ENCODE data around the gene STK17B. TPM values are rescaled to one million over a fixed set of nuclear protein-coding genes. Genes with fewer than 3 reads are reported as not detected.

The STK17B gene
- total RNA-seq, 1 donor from 2014 or later, result 42.6 TPM

GRCh38 chr2:196186266-196186980 lies 15.0 kb upstream of the STK17B start:
- DNase-seq (ENCODE audit: low read depth) (no peak), FAIRE-seq (no peak)
- Histone ChIP-seq H4K20me1 (ENCODE audit: insufficient read depth, low read length) (no peaks in the 10 kb centered on the region), H3K36me3 (ENCODE audit: insufficient read depth, low read length) (no peaks in the 10 kb centered on the region), H3K4me2 (ENCODE audit: low read length) (no peak overlapping the region), H3K27ac (ENCODE audit: low read depth, low read length) (no peak overlapping the region), H3K4me3 (ENCODE audit: insufficient read depth, low read depth, low read length) (no peak overlapping the region), H2AFZ (ENCODE audit: low read depth, low read length) (no peak overlapping the region), H3K27me3 (ENCODE audit: insufficient read depth, low read length) (no peaks in the 10 kb centered on the region), H3K4me1 (ENCODE audit: insufficient read depth, low read length) (no peaks in the 10 kb centered on the region), H3K9ac (ENCODE audit: low read length) (no peak overlapping the region), H3K79me2 (ENCODE audit: insufficient read depth, low read length) (no peaks in the 10 kb centered on the region), H3K9me3 (ENCODE audit: insufficient read depth, low read depth, low read length) (no peaks in the 10 kb centered on the region)
- Mint-ChIP-seq H3K27me3 (ENCODE audit: low read depth, unreplicated experiment) (no peaks in the 10 kb centered on the region), H3K4me3 (ENCODE audit: unreplicated experiment) (no peak overlapping the region), H3K27ac (ENCODE audit: unreplicated experiment) (no peak overlapping the region), H3K36me3 (ENCODE audit: low read depth, unreplicated experiment) (no peaks in the 10 kb centered on the region), H3K9me3 (ENCODE audit: unreplicated experiment) (no peaks in the 10 kb centered on the region), H3K4me1 (ENCODE audit: low read depth, unreplicated experiment) (peaks cover 4% of the 10 kb centered on the region)
- TF ChIP-seq, protein P1, sequence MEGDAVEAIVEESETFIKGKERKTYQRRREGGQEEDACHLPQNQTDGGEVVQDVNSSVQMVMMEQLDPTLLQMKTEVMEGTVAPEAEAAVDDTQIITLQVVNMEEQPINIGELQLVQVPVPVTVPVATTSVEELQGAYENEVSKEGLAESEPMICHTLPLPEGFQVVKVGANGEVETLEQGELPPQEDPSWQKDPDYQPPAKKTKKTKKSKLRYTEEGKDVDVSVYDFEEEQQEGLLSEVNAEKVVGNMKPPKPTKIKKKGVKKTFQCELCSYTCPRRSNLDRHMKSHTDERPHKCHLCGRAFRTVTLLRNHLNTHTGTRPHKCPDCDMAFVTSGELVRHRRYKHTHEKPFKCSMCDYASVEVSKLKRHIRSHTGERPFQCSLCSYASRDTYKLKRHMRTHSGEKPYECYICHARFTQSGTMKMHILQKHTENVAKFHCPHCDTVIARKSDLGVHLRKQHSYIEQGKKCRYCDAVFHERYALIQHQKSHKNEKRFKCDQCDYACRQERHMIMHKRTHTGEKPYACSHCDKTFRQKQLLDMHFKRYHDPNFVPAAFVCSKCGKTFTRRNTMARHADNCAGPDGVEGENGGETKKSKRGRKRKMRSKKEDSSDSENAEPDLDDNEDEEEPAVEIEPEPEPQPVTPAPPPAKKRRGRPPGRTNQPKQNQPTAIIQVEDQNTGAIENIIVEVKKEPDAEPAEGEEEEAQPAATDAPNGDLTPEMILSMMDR (IDR thresholded peaks at IDR 0.05; ENCODE audit: insufficient read depth, low read depth, low read length), result no peak
- TF ChIP-seq EZH2 (IDR thresholded peaks at IDR 0.05; ENCODE audit: insufficient read depth, low read length), result no peak

GRCh38 chr2:196184921-196185320 lies 13.5 kb upstream of the STK17B start:
- H3K36me3 ChIP-seq (ENCODE audit: insufficient read depth, low read length), result no peaks in the 10 kb centered on the region
- no peak overlapping the region for H3K27ac ChIP-seq (ENCODE audit: low read depth, low read length)
- no peaks in the 10 kb centered on the region for H3K27me3 Mint-ChIP-seq (ENCODE audit: low read depth, unreplicated experiment)
- H4K20me1 ChIP-seq (ENCODE audit: insufficient read depth, low read length), result no peaks in the 10 kb centered on the region
- no peak for FAIRE-seq
- H3K36me3 Mint-ChIP-seq (ENCODE audit: low read depth, unreplicated experiment), result no peaks in the 10 kb centered on the region
- no peak overlapping the region for H3K4me2 ChIP-seq (ENCODE audit: low read length)
- H3K4me1 Mint-ChIP-seq (ENCODE audit: low read depth, unreplicated experiment), result peaks cover 4% of the 10 kb centered on the region
- no peaks in the 10 kb centered on the region for H3K27me3 ChIP-seq (ENCODE audit: insufficient read depth, low read length)
- no peak overlapping the region for H2AFZ ChIP-seq (ENCODE audit: low read depth, low read length)
- TF ChIP-seq, protein P1 (IDR thresholded peaks at IDR 0.05; ENCODE audit: insufficient read depth, low read depth, low read length), result no peak
- TF ChIP-seq EZH2 (IDR thresholded peaks at IDR 0.05; ENCODE audit: insufficient read depth, low read length), result no peak
- no peaks in the 10 kb centered on the region for H3K9me3 Mint-ChIP-seq (ENCODE audit: unreplicated experiment)
- no peak overlapping the region for H3K4me3 ChIP-seq (ENCODE audit: insufficient read depth, low read depth, low read length)
- H3K79me2 ChIP-seq (ENCODE audit: insufficient read depth, low read length), result no peaks in the 10 kb centered on the region
- H3K9ac ChIP-seq (ENCODE audit: low read length), result no peak overlapping the region
- H3K9me3 ChIP-seq (ENCODE audit: insufficient read depth, low read depth, low read length), result no peaks in the 10 kb centered on the region
- no peak overlapping the region for H3K27ac Mint-ChIP-seq (ENCODE audit: unreplicated experiment)
- no peak for DNase-seq (ENCODE audit: low read depth)
- no peak overlapping the region for H3K4me3 Mint-ChIP-seq (ENCODE audit: unreplicated experiment)
- no peaks in the 10 kb centered on the region for H3K4me1 ChIP-seq (ENCODE audit: insufficient read depth, low read length)

DNA sequence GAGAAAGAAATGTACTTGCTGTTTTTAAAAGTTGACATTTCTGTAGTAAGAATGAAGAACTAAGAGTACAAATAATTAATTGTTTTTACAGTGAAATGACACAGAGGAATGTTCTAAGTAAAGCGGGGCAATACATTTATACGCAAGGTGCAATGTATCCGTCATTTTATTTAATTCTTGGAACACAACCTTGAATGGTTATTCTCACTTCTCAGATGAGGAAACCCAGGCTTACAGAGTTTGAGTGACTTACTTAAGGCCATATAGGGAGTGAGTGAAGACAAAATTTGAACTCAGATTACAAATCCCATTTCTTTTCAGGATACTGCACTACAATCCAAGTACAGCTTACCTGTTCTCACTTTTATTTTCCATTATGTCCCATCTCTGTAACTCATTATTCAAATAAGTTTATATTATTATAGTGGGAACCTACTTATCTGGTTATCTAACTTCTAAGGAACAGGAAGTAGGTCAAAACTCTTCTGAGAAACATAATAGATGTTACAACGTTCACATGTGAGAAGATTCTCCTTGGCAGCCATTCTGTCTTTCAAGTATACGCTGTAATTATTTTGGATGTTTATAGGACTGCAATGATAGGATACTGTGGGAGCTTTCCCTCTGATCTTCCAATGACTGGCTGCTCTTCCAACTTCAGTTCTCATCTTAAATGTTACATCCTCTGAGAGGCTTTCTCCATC lies 12.3 kb upstream of the STK17B start:
- no peaks in the 10 kb centered on the region for H3K36me3 ChIP-seq (ENCODE audit: insufficient read depth, low read length)
- H4K20me1 ChIP-seq (ENCODE audit: insufficient read depth, low read length), result no peaks in the 10 kb centered on the region
- no peak overlapping the region for H3K27ac Mint-ChIP-seq (ENCODE audit: unreplicated experiment)
- peaks cover 4% of the 10 kb centered on the region for H3K4me1 Mint-ChIP-seq (ENCODE audit: low read depth, unreplicated experiment)
- DNase-seq (ENCODE audit: low read depth) (no peak), FAIRE-seq (no peak)
- no peaks in the 10 kb centered on the region for H3K27me3 Mint-ChIP-seq (ENCODE audit: low read depth, unreplicated experiment)
- TF ChIP-seq, protein P1 (IDR thresholded peaks at IDR 0.05; ENCODE audit: insufficient read depth, low read depth, low read length), result no peak
- TF ChIP-seq EZH2 (IDR thresholded peaks at IDR 0.05; ENCODE audit: insufficient read depth, low read length), result no peak
- no peak overlapping the region for H3K4me2 ChIP-seq (ENCODE audit: low read length)
- H3K4me3 Mint-ChIP-seq (ENCODE audit: unreplicated experiment), result no peak overlapping the region
- no peak overlapping the region for H3K27ac ChIP-seq (ENCODE audit: low read depth, low read length)
- no peaks in the 10 kb centered on the region for H3K4me1 ChIP-seq (ENCODE audit: insufficient read depth, low read length)
- no peak overlapping the region for H3K9ac ChIP-seq (ENCODE audit: low read length)
- H3K4me3 ChIP-seq (ENCODE audit: insufficient read depth, low read depth, low read length), result no peak overlapping the region
- no peaks in the 10 kb centered on the region for H3K27me3 ChIP-seq (ENCODE audit: insufficient read depth, low read length)
- H3K36me3 Mint-ChIP-seq (ENCODE audit: low read depth, unreplicated experiment), result no peaks in the 10 kb centered on the region
- no peak overlapping the region for H2AFZ ChIP-seq (ENCODE audit: low read depth, low read length)
- no peaks in the 10 kb centered on the region for H3K9me3 ChIP-seq (ENCODE audit: insufficient read depth, low read depth, low read length)
- no peaks in the 10 kb centered on the region for H3K9me3 Mint-ChIP-seq (ENCODE audit: unreplicated experiment)
- no peaks in the 10 kb centered on the region for H3K79me2 ChIP-seq (ENCODE audit: insufficient read depth, low read length)
